ENCODE data around the gene ALOX5.
A peak's percentile ranks its signal among the peaks of the same experiment; 100 is the strongest.
"Not testable (repeated sequence)": the region's sequence is repeated elsewhere in the genome, so short reads cannot be mapped to it uniquely, and the experiment has no call there.

Gene ALOX5

GRCh38 chr10:45409347-45409746 is 35.3 kb downstream of the ALOX5 start:
- H3K9ac ChIP-seq (ENCODE audit: low read length); H3K4me1 ChIP-seq (ENCODE audit: insufficient read depth, low read length); H3K27me3 ChIP-seq (ENCODE audit: control insufficient read depth in 1 of 2, insufficient read depth in 2 of 2, low read length in 2 of 2); H3K4me3 ChIP-seq (ENCODE audit: low read depth in 1 of 2, low read length in 2 of 2); H3K9me3 ChIP-seq (ENCODE audit: low read length); H3K36me3 ChIP-seq (ENCODE audit: insufficient read depth, low read length); H3K27ac ChIP-seq (ENCODE audit: low read depth, low read length): not testable (repeated sequence)

- H3K4me3 ChIP-seq (ENCODE audit: low read depth in 1 of 2, low read length in 2 of 2): no peak overlapping the region
- H3K4me1 ChIP-seq (ENCODE audit: insufficient read depth, low read length): no peaks in the 10 kb centered on the region
- H3K9me3 ChIP-seq (ENCODE audit: low read length): no peaks in the 10 kb centered on the region
- no peak overlapping the region for H3K27ac ChIP-seq (ENCODE audit: low read depth, low read length)
- H3K36me3 ChIP-seq (ENCODE audit: insufficient read depth, low read length): no peaks in the 10 kb centered on the region
- H3K27me3 ChIP-seq (ENCODE audit: control insufficient read depth in 1 of 2, insufficient read depth in 2 of 2, low read length in 2 of 2): no peaks in the 10 kb centered on the region
- H3K9ac ChIP-seq (ENCODE audit: low read length): no peak overlapping the region
Observed at GRCh38 chr10:45409782-45410181, 35.8 kb downstream of the ALOX5 start.

GRCh38 chr10:45410489-45410806 is 36.4 kb downstream of the ALOX5 start:
- Histone ChIP-seq H3K36me3 (ENCODE audit: insufficient read depth, low read length) (no peaks in the 10 kb centered on the region), H3K27ac (ENCODE audit: low read depth, low read length) (no peak overlapping the region), H3K4me1 (ENCODE audit: insufficient read depth, low read length) (no peaks in the 10 kb centered on the region), H3K4me3 (ENCODE audit: low read depth in 1 of 2, low read length in 2 of 2) (no peak overlapping the region), H3K9me3 (ENCODE audit: low read length) (no peaks in the 10 kb centered on the region), H3K27me3 (ENCODE audit: control insufficient read depth in 1 of 2, insufficient read depth in 2 of 2, low read length in 2 of 2) (no peaks in the 10 kb centered on the region), H3K9ac (ENCODE audit: low read length) (no peak overlapping the region)

GRCh38 chr10:45410807-45411606 is 37.0 kb downstream of the ALOX5 start:
- no peak overlapping the region for H3K4me3 ChIP-seq (ENCODE audit: low read depth in 1 of 2, low read length in 2 of 2)
- H3K9ac ChIP-seq (ENCODE audit: low read length): no peak overlapping the region
- no peak overlapping the region for H3K27ac ChIP-seq (ENCODE audit: low read depth, low read length)
- H3K36me3 ChIP-seq (ENCODE audit: insufficient read depth, low read length): no peaks in the 10 kb centered on the region
- H3K4me1 ChIP-seq (ENCODE audit: insufficient read depth, low read length): no peaks in the 10 kb centered on the region
- H3K27me3 ChIP-seq (ENCODE audit: control insufficient read depth in 1 of 2, insufficient read depth in 2 of 2, low read length in 2 of 2): no peaks in the 10 kb centered on the region
- no peaks in the 10 kb centered on the region for H3K9me3 ChIP-seq (ENCODE audit: low read length)

- Histone ChIP-seq H3K9ac (ENCODE audit: low read length) (no peak overlapping the region), H3K4me3 (ENCODE audit: low read depth in 1 of 2, low read length in 2 of 2) (no peak overlapping the region), H3K27me3 (ENCODE audit: control insufficient read depth in 1 of 2, insufficient read depth in 2 of 2, low read length in 2 of 2) (no peaks in the 10 kb centered on the region), H3K27ac (ENCODE audit: low read depth, low read length) (no peak overlapping the region), H3K4me1 (ENCODE audit: insufficient read depth, low read length) (no peaks in the 10 kb centered on the region), H3K36me3 (ENCODE audit: insufficient read depth, low read length) (no peaks in the 10 kb centered on the region), H3K9me3 (ENCODE audit: low read length) (no peaks in the 10 kb centered on the region)
Observed at GRCh38 chr10:45411607-45411940, 37.6 kb downstream of the ALOX5 start.

- H3K36me3 ChIP-seq (ENCODE audit: insufficient read depth, low read length); H3K9ac ChIP-seq (ENCODE audit: low read length); H3K27me3 ChIP-seq (ENCODE audit: control insufficient read depth in 1 of 2, insufficient read depth in 2 of 2, low read length in 2 of 2); H3K27ac ChIP-seq (ENCODE audit: low read depth, low read length); H3K4me3 ChIP-seq (ENCODE audit: low read depth in 1 of 2, low read length in 2 of 2); H3K9me3 ChIP-seq (ENCODE audit: low read length): not testable (repeated sequence)
- peaks cover 10% of the 10 kb centered on the region for H3K4me1 ChIP-seq (ENCODE audit: insufficient read depth, low read length)
Observed at GRCh38 chr10:45415062-45415461, 41.0 kb downstream of the ALOX5 start.

- Histone ChIP-seq H3K4me1 (ENCODE audit: insufficient read depth, low read length) (peaks cover 24% of the 10 kb centered on the region), H3K27ac (ENCODE audit: low read depth, low read length) (no peak overlapping the region), H3K9ac (ENCODE audit: low read length) (no peak overlapping the region), H3K4me3 (ENCODE audit: low read depth in 1 of 2, low read length in 2 of 2) (no peak overlapping the region), H3K27me3 (ENCODE audit: control insufficient read depth in 1 of 2, insufficient read depth in 2 of 2, low read length in 2 of 2) (no peaks in the 10 kb centered on the region), H3K9me3 (ENCODE audit: low read length) (no peaks in the 10 kb centered on the region), H3K36me3 (ENCODE audit: insufficient read depth, low read length) (no peaks in the 10 kb centered on the region)
Observed at GRCh38 chr10:45416603-45417002, 42.6 kb downstream of the ALOX5 start.

GRCh38 chr10:45417746-45418145 is 43.7 kb downstream of the ALOX5 start:
- no peak overlapping the region for H3K9ac ChIP-seq (ENCODE audit: low read length)
- no peak overlapping the region for H3K4me3 ChIP-seq (ENCODE audit: low read depth in 1 of 2, low read length in 2 of 2)
- H3K27ac ChIP-seq (ENCODE audit: low read depth, low read length): no peak overlapping the region
- no peaks in the 10 kb centered on the region for H3K27me3 ChIP-seq (ENCODE audit: control insufficient read depth in 1 of 2, insufficient read depth in 2 of 2, low read length in 2 of 2)
- H3K4me1 ChIP-seq (ENCODE audit: insufficient read depth, low read length): peaks cover 24% of the 10 kb centered on the region
- H3K9me3 ChIP-seq (ENCODE audit: low read length): no peaks in the 10 kb centered on the region
- no peaks in the 10 kb centered on the region for H3K36me3 ChIP-seq (ENCODE audit: insufficient read depth, low read length)

- Histone ChIP-seq H3K4me1 (ENCODE audit: insufficient read depth, low read length) (peaks cover 24% of the 10 kb centered on the region), H3K27ac (ENCODE audit: low read depth, low read length) (peak overlapping the region; percentile 41), H3K9ac (ENCODE audit: low read length) (peak overlapping the region; percentile 78), H3K36me3 (ENCODE audit: insufficient read depth, low read length) (no peaks in the 10 kb centered on the region), H3K9me3 (ENCODE audit: low read length) (no peaks in the 10 kb centered on the region), H3K4me3 (ENCODE audit: low read depth in 1 of 2, low read length in 2 of 2) (peak overlapping the region; percentile 63 to 71), H3K27me3 (ENCODE audit: control insufficient read depth in 1 of 2, insufficient read depth in 2 of 2, low read length in 2 of 2) (no peaks in the 10 kb centered on the region)
Observed at GRCh38 chr10:45418417-45418848, 44.4 kb downstream of the ALOX5 start.

- peak overlapping the region; percentile 41 for H3K27ac ChIP-seq (ENCODE audit: low read depth, low read length)
- H3K36me3 ChIP-seq (ENCODE audit: insufficient read depth, low read length): no peaks in the 10 kb centered on the region
- H3K4me1 ChIP-seq (ENCODE audit: insufficient read depth, low read length): peaks cover 24% of the 10 kb centered on the region
- H3K4me3 ChIP-seq (ENCODE audit: low read depth in 1 of 2, low read length in 2 of 2): peak overlapping the region; percentile 63 to 71
- H3K9me3 ChIP-seq (ENCODE audit: low read length): no peaks in the 10 kb centered on the region
- H3K9ac ChIP-seq (ENCODE audit: low read length): peak overlapping the region; percentile 78
- H3K27me3 ChIP-seq (ENCODE audit: control insufficient read depth in 1 of 2, insufficient read depth in 2 of 2, low read length in 2 of 2): no peaks in the 10 kb centered on the region
Observed at GRCh38 chr10:45418849-45419675, 45.0 kb downstream of the ALOX5 start.

GRCh38 chr10:45419676-45420025 is 45.6 kb downstream of the ALOX5 start:
- H3K27ac ChIP-seq (ENCODE audit: low read depth, low read length): peak overlapping the region; percentile 41
- H3K4me1 ChIP-seq (ENCODE audit: insufficient read depth, low read length): peaks cover 24% of the 10 kb centered on the region
- H3K27me3 ChIP-seq (ENCODE audit: control insufficient read depth in 1 of 2, insufficient read depth in 2 of 2, low read length in 2 of 2): no peaks in the 10 kb centered on the region
- peak overlapping the region; percentile 63 to 71 for H3K4me3 ChIP-seq (ENCODE audit: low read depth in 1 of 2, low read length in 2 of 2)
- no peaks in the 10 kb centered on the region for H3K9me3 ChIP-seq (ENCODE audit: low read length)
- H3K36me3 ChIP-seq (ENCODE audit: insufficient read depth, low read length): no peaks in the 10 kb centered on the region
- peak overlapping the region; percentile 78 for H3K9ac ChIP-seq (ENCODE audit: low read length)
